GM19238 (cell line): ENCODE results near the gene SAMM50.

Experiments
- DNase-seq: peaks from one replicate; pipeline ENCODE4 v3.0.0; 2011; ENCODE audit warnings: low spot score; ENCODE audit not compliant: insufficient read length

SAMM50 gene

DNA sequence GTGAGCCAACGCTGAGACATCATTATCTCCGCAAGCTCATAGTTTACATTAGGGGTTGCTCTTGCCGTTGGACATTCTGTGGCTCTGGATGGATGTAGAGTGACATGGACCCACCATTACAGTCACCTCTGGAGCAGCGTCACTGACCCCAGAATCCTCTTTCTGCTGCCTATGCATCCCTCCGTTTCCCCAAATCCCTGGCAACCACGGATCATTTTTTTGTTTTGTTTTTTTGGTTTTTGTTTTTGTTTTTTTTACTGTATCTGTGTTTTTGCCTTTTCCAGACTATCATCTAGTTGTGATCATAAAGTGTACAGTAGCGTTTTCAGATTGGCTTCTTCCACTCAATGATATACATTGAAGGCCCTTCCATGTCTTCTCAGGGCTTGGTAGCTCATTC lies 72.8 kb downstream of the SAMM50 start:
- DNase-seq: no peak

DNA sequence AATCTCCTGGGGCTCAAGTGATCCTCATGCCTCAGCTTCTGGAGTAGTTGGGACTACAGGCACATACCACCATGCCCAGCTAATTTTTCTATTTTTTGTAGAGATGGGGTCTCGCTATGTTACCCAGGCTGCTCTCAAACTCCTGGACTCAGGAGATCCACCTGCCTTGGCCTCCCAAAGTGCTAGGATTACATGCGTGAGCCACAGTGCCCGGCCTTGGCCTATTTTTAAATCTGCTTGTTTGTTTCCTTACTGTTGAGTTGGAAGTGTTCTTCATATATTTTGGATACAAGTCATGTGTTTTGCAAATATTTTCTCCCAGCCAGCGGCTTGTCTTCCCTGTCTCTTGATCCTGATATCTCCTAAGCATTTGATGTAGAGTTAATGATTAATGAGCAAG lies 73.8 kb downstream of the SAMM50 start:
- no peak for DNase-seq

DNA sequence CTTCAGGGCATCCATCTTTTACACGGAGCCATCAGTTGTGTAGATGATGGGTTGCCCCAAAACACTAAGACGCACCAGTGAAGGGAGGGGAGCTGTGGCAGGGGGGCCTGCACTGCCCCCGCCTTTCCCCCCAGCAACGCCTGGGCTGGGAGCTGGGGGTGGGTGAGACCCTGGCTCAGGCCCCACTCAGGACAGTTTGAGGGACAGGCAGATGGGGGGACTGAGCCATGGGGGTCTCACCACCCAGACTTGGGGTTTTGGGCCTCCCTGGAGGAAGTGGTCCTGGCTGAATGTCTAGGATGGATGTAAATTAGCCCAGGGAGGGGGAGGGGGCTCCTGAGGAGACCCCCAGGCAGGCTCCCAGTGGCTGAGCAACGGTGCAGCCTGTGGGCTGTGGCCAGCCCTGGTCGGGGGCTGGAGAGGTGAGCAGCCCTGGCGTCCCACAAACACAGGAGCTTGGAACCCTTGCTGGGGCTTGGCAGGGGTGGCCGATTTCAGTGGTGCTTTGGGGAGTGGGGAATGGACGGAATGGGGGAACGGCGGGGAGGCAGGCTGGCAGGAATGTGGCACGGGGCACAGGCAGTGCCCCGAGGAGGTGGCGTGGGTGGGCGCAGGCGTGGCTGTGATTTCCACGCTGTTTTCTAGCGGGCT lies 74.9 kb downstream of the SAMM50 start:
- DNase-seq: no peak

DNA sequence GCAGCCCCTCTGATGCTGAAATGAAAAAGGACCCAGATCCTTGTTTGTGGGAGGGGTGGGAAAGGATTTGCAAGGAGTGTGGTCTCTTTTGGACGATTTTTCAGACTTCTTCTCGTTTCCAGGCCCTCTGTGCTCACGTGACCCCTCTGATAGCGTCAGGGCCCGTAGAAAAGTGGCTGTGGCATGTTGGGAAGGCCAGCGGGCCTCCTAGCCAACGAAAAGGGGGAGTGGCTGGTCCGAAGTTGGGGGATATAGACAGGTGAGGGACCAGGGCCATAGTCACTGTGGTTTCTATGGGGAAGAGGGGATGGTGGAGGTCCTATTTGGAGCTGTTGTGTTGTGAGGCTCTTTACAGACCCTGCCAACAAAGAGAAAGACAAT lies 75.5 kb downstream of the SAMM50 start:
- no peak for DNase-seq

DNA sequence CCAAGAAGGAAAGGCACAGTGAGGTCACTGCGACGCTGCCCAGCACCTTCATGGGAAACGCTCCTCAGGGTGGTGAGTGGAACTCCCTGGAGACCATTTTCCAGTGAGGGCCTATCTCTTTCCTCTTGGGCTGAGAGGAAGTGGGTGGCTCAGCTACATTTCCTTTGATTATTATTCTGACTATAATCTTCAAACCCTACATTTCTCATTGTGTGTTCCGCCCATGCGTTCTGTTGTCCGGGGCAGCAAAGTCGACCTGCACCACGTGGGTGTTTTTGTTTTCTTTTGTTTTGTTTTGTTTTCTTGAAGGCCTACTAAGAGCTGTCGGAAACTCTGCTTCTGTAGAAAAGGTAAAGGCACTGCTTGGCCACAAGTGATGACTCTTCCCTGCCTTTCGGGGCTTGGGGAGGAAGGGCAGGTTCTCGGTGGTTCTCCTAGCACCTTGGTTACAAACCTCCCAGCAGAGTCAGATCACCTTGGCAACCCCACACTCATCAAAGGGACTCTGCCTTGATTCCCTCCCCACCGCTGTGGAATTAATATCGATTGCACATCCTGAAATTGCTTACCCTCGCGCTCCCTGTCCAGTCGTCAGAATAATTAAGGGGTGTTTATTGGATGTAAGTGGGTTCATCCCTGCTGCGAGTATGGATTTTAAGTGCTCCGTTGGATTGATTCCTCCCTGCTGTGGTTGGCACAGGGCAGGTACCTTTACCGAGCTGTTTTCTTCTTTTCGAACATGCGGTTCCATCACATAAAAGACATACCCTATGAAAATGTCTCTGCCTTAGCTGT lies 76.1 kb downstream of the SAMM50 start:
- no peak for DNase-seq

DNA sequence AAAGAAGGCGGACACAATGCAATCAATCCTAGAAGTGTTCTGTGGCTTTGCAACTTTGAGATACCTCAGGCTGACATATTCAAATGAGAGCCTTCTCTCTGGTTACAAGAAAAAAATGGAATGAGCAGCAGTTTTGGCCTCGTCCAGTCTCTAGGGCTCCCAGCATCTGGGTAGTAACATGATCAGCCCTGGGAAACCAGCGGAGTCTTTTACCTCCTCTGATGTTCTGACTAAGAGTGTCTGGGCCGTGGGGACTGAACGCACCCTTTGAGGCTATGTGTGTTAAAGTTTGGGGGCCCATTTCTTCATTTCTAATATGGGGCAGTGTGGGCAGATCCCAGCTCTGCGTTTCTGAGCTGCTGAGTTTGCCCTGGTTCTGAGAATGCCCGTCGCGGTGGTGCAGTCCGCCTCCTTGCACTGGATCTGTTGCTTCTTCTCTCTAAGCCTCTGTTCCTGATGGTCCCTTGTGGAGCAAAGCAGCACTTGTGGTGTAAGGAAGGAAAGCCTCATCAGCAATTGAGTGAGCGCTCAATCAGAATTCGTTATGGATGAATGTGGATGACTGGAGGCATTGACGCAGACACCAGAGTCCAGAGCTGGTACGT lies 77.0 kb downstream of the SAMM50 start:
- no peak for DNase-seq

DNA sequence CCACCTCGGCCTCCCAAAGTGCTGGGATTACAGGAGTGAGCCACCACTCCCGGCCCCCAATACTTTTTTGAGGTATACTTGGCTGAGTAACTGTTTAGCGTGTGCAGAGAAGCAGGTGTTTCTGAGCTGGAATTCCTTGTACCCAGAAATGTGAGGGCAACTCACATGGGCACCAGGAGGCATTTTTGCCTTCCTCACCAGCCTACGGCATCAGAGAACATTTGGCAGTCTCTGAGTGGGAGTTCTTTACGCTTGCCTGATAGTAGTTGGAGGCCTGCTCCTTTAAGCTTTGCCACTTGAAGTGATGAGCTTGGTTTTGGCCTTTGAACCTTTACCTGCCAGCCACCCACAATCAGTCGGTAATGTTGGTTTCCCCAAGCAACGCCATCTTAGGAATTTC lies 78.0 kb downstream of the SAMM50 start:
- DNase-seq: no peak

DNA sequence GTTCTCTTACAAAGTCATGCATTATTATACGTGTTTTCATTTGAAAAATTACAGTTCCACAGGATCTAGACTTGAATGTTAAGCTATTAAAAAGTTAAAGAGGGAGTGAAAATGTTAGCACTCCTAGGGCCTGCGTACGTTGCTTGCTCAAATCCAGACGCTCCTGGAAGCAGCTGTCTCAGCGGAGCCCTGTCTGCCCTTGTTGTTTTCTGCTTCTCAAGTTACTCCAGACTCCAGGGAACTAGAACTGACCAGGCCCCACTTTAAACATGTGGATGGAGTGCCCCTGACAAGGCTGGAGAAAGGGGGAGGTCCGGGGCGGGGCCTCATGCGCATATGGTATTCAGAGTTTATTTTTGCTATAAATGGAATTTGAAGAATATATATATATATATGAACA lies 78.5 kb downstream of the SAMM50 start:
- DNase-seq: no peak

DNA sequence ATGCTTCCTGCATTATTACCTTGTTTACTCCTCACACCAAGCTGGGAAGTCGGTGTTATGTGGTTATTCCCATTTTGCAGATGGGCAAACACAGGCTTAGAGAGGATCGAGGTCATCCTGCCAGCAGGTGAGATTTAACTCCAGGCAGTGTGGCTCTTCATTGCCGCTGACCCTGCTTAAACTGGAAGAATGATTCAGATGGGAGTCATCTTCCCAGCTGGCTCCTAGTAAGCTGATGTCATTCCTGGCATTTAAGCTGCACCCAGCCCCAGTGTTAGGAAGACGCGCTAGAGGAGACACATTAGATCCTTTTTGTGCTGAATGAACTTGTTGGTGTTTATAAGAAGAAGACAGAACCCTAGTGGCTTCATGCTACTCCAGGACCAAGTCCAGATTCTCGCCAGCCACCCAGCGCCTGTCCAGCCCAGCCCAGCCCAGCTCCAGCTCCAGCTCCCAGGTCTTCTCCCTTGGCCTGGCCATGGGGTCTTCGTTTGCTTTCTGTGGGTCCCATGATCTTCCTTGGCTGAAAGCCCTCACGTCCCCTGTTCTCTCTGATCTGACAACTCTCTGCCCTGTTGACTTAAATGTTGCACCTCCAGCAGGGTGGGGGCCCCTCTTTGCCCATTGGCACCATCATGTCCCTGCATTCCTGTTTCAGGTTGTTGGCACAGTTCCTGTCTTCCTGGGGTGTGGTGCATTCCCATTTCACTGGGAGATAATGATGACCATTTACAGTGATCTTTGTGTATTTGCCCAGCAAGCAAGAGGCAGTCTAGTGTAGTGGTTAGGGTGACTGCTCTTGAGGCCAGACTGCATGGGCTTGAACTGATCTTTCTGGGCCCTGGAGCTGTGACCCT lies 82.5 kb downstream of the SAMM50 start:
- no peak for DNase-seq

DNA sequence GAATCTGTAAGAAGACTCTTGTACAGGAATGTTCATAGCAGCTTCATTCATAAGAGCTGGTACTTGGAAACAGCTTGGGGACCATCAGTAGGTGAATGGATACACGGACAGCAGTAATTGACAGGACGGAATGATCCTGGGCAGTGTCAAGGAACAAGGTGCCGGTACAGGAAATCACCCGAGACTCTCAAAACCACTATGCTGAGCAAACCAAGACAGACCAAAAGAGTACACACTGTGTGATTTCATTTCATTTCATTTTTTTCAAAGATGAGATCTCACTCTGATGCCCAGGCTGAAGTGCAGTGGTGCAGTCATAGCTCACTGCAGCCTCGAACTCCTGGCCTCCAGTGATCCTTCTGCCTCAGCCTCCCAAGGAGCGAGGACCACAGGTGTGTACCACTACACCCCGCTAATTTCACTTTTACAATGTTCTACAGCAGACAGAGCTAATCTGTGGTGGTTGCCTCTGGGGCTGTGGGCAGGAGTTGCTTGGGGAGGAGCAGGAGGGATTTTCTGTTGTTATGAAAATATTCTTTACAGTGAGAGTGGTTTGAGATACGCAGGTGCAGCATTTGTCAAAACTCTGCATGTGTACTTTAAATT lies 84.4 kb downstream of the SAMM50 start:
- DNase-seq: no peak

DNA sequence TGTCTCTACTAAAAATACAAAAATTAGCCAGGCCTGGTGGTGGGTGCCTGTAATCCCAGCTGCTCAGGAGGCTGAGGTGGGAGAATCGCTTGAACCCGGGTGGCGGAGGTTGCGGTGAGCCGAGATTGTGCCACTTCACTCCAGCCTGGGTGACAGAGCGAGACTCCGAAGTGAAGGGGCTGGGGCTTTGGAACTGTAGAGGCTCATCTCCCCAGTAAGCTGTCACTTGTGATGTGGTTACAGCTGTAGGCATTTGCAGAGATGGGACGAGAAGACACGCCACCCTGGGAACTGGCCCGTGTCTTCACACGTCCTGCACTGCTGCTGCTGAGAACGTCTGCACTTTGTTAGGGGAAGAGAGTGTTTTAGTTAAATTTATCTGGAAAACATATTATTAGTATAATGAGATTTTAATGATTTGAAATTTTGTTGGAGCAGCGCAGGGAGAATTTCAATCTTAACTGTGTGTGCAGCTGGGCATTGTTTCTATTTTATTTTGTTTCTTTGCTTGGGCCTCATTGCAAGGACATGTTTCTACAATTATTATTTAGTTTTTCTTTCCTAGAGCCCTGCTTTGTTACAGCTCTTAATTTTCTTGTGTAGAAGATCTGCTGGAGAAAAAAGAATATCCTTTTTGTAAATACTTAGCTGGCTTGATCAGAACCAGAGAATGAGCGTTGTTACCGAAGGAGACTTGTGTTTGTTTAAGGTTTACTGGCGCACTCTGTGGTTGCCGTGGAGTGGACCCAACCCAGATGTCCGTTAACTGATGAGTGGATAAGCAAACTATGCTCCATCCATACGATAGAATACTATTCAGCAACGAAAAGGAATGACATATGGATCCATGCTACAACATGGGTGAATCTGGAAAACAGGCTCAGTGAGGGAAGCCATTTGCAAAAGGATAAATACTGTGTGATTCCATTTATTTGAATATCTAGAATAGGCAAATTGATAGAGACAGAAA lies 87.3 kb downstream of the SAMM50 start:
- peak; percentile 56 for DNase-seq

DNA sequence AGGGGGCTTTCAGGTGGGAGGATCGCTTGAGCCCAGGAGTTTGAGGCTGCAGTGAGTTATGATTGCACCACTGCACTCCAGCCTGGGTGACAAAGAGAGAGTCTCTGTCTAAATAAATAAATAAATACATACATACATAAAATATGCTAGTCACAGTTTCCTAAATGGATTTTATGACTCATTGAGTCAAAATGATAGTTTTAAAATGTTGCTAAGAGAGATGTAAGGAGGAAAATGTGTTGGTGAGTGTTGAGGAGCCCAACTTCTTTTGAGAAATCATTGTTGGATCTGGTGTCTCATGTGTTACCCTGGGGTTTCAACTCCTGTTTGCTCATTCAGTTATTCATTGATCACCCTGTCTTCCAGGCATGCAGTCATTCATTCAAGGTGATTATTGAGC lies 89.9 kb downstream of the SAMM50 start:
- no peak for DNase-seq
